Fibroblast of villous mesenchyme (primary cell): Measurements from ENCODE around the gene ZNF487. TPM values are rescaled to one million over a fixed set of nuclear protein-coding genes. Genes with fewer than 3 reads are reported as not detected.
"Not testable (repeated sequence)": the region's sequence is repeated elsewhere in the genome, so short reads cannot be mapped to it uniquely, and the experiment has no call there.

Experiments
- DNase-seq: peaks from one replicate; pipeline ENCODE4 v3.0.0-alpha.2; 2010; ENCODE audit warnings: low read depth
- H3K4me3 ChIP-seq: 2 replicates; pipeline ENCODE4 v1.5.1; 2011; ENCODE audit warnings: low read depth, mild to moderate bottlenecking, low read length
- CTCF ChIP-seq: IDR thresholded peaks from 2 replicates; pipeline ENCODE4 v1.5.1; 2012; ENCODE audit warnings: low read depth, mild to moderate bottlenecking, low read length; ENCODE audit not compliant: insufficient read depth
- total RNA-seq: library from RNA; depleted of rRNA; stranded (reverse); fragments of >200 nt; gene quantifications from 2 replicates; pipeline ENCODE4 v1.2.3, GENCODE V29; 2012

ZNF487 gene
- total RNA-seq, 1 donor = 2.6 TPM

- peak overlapping the region; percentile 59 for H3K4me3 ChIP-seq
- no peak for TF ChIP-seq CTCF
- no peak for DNase-seq
Observed at GRCh38 chr10:43421519-43421918, 15.4 kb upstream of the ZNF487 start.

- H3K4me3 ChIP-seq, DNase-seq: not testable (repeated sequence)
Observed at GRCh38 chr10:43421944-43422343, 15.0 kb upstream of the ZNF487 start.

- no peak for TF ChIP-seq CTCF
- no peak for DNase-seq
Observed at GRCh38 chr10:43424416-43424815, 12.5 kb upstream of the ZNF487 start.

GRCh38 chr10:43426476-43426875 lies 10.4 kb upstream of the ZNF487 start:
- H3K4me3 ChIP-seq, DNase-seq: not testable (repeated sequence)

More at GRCh38 chr10:43424416-43424815, 12.5 kb upstream of the ZNF487 start:
- H3K4me3 ChIP-seq = no peak overlapping the region

GRCh38 chr10:43427166-43427825 lies 9.6 kb upstream of the ZNF487 start:
- DNase-seq = no peak
- no peak for TF ChIP-seq CTCF
- no peak overlapping the region for H3K4me3 ChIP-seq

GRCh38 chr10:43430926-43431663 lies 5.8 kb upstream of the ZNF487 start:
- H3K4me3 ChIP-seq = no peak overlapping the region
- DNase-seq = no peak
- TF ChIP-seq CTCF = no peak

GRCh38 chr10:43437141-43437870 lies 395 bp downstream of the ZNF487 start:
- TF ChIP-seq CTCF = no peak
- DNase-seq = no peak
- H3K4me3 ChIP-seq = peak overlapping the region; percentile 89
